Measurements from ENCODE around the gene SIGLEC11. TPM values are rescaled to one million over a fixed set of nuclear protein-coding genes. Genes with fewer than 3 reads are reported as not detected.

Gene SIGLEC11
- total RNA-seq, 1 donor from 2014 or later = not detected

DNA sequence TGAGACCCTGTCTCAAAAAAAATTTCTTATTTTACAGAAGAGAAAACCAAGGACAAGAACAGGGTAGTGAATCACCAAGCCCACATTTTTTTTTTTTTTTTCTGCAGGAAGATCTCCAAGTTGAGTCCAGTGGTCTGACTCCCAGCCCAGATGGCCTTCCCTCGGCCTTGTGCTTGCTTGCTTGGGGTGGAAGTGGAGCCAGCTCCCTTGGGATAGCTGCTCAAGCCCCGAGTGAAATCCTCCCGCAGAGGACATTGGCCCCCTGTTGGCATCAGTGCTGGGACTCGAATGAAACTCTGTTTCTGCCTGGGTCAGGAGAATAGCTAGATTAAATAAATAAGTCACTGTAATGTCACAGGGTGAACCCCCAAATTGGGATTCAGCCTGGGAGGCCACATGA lies 22.3 kb downstream of the SIGLEC11 start:
- H3K4me3 ChIP-seq (ENCODE audit: low read depth, low read length) = no peak overlapping the region
- TF ChIP-seq, protein P1, sequence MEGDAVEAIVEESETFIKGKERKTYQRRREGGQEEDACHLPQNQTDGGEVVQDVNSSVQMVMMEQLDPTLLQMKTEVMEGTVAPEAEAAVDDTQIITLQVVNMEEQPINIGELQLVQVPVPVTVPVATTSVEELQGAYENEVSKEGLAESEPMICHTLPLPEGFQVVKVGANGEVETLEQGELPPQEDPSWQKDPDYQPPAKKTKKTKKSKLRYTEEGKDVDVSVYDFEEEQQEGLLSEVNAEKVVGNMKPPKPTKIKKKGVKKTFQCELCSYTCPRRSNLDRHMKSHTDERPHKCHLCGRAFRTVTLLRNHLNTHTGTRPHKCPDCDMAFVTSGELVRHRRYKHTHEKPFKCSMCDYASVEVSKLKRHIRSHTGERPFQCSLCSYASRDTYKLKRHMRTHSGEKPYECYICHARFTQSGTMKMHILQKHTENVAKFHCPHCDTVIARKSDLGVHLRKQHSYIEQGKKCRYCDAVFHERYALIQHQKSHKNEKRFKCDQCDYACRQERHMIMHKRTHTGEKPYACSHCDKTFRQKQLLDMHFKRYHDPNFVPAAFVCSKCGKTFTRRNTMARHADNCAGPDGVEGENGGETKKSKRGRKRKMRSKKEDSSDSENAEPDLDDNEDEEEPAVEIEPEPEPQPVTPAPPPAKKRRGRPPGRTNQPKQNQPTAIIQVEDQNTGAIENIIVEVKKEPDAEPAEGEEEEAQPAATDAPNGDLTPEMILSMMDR (conservative IDR thresholded peaks at IDR 0.05; ENCODE audit: low read depth, low read length) = no peak
- no peak for DNase-seq (ENCODE audit: low read depth)

DNA sequence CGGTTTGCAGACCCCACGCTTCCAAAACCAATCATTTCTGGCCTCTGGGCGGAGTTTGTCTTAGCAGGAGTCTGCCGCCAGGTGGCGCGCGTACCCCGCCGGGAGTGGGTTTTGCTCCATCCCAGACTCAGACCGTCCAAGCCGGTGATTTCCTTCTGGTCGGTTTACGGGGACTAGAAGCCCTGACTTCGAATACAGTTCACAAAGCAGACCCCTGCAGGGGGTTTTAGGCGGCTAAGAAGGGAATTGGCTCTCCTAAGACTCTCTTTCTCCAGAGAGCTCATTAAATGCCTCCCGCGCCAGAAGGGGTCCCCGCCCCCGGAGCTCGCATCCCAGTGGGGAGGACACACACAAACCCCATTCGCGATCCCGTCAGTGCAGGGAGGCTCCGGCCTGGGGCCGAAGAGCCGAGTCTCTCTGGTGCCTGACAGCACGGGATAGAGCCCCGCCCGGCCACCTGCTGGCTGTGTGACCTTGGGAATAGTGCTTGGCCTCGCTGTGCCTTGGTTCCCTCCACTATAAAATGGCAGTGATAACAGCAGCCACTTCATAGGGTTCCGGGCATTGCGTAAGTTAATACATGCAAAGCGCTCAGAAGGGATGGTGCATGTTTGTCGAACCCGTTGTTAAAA lies 23.1 kb downstream of the SIGLEC11 start:
- H3K4me3 ChIP-seq (ENCODE audit: low read depth, low read length) = peak overlapping the region; percentile 28
- TF ChIP-seq, protein P1 (conservative IDR thresholded peaks at IDR 0.05; ENCODE audit: low read depth, low read length) = peak; percentile 98

DNA sequence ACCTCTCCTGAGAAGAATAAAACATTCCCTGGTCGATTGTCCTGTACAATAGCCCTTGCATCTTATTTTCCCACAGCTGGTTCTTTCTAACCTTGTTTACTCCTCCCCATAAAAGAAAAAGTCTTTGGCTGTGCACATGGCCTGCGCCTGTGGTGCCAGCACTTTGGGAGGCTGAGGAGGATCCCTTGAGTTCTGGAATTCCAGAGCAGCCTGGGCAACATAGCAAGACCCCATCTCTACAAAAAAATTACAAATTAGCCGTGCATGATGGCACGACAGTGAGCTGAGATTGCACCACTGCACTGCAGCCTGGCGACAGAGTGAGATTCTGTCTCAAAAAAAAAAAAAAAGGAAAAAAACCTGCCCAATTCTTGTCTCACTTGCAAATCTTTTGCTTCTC lies 24.4 kb downstream of the SIGLEC11 start:
- TF ChIP-seq, protein P1 (conservative IDR thresholded peaks at IDR 0.05; ENCODE audit: low read depth, low read length) = no peak
- DNase-seq (ENCODE audit: low read depth) = no peak
- no peak overlapping the region for H3K4me3 ChIP-seq (ENCODE audit: low read depth, low read length)

More for the DNA sequence above, 23.1 kb downstream of the SIGLEC11 start:
- no peak for DNase-seq (ENCODE audit: low read depth)

DNA sequence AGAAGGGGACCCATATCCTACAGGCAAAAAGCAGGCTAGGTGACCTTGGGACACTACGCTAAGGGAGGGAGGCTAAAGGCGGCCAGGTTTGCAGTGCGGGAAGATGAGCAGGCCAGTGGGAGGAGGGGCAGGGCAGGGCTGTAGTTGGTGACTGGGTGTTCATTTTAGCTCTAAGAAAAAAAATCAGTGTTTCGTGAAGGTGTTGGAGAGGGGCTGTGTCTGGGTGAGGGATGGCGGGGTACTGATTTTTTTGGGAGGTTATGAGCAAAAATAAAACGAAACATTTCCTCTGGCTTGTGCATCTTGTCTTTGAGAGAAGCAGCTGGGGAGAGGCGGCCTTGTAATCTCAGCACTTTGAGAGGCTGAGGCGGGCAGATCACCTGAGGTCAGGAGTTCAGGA lies 27.3 kb downstream of the SIGLEC11 start:
- TF ChIP-seq, protein P1 (conservative IDR thresholded peaks at IDR 0.05; ENCODE audit: low read depth, low read length) = no peak
- no peak overlapping the region for H3K4me3 ChIP-seq (ENCODE audit: low read depth, low read length)
- no peak for DNase-seq (ENCODE audit: low read depth)

DNA sequence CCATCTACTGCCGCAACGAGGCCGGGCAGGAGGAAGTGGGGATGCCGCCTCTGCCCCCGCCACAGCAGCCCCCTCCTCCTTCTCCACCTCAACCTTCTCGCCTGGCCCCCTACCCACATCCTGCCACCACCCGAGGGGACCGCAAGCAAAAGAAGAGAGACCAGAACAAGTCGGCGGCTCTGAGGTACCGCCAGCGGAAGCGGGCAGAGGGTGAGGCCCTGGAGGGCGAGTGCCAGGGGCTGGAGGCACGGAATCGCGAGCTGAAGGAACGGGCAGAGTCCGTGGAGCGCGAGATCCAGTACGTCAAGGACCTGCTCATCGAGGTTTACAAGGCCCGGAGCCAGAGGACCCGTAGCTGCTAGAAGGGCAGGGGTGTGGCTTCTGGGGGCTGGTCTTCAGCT lies 28.2 kb downstream of the SIGLEC11 start:
- TF ChIP-seq, protein P1 (conservative IDR thresholded peaks at IDR 0.05; ENCODE audit: low read depth, low read length) = no peak
- DNase-seq (ENCODE audit: low read depth) = no peak
- no peak overlapping the region for H3K4me3 ChIP-seq (ENCODE audit: low read depth, low read length)

DNA sequence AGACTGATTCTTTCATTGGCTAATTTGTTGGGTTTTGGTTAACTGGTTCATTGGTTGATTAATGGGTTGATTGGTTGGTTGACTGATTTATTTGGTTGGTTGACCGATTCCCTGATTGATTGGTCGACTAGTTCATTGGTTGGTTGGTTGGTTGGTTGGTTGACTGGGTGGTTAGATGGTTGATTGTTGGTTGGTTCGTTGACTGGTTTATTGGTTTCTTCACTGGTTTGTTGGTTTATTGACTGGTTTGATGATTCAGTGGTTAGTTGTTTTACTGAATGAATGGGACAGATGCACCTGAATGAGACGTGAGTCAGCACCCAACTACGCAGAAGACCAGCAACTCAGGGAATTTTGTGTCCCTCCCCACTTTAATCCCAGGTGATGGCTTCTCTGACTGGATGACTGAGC lies 28.9 kb downstream of the SIGLEC11 start:
- peak; percentile 37 for DNase-seq (ENCODE audit: low read depth)
- H3K4me3 ChIP-seq (ENCODE audit: low read depth, low read length) = no peak overlapping the region
- TF ChIP-seq, protein P1 (conservative IDR thresholded peaks at IDR 0.05; ENCODE audit: low read depth, low read length) = no peak
